Omental fat pad (tissue), 4 donors: ENCODE data around the gene SWSAP1. TPM values are rescaled to one million over a fixed set of nuclear protein-coding genes. Genes with fewer than 3 reads are reported as not detected.
"Not testable (repeated sequence)": the region's sequence is repeated elsewhere in the genome, so short reads cannot be mapped to it uniquely, and the experiment has no call there.

Experiments used
- ATAC-seq: fragments of 150-250 bp; one replicate; pipeline ENCODE4 v1.9.1; 2016; ENCODE audit warnings: mild to moderate bottlenecking, moderate library complexity; ENCODE audit not compliant: low FRiP score
- DNase-seq: peaks from one replicate; pipeline ENCODE4 v3.0.0-alpha.2; 2019; ENCODE audit warnings: low spot score
- CTCF ChIP-seq, 3 donors: fragments of 450-650 bp; IDR thresholded peaks; one replicate each; pipeline ENCODE4 v1.5.1; 2016 to 2017; ENCODE audit warnings: antibody characterized with exemption in 3 of 3, mild to moderate bottlenecking in 3 of 3, moderate library complexity in 2 of 3
- total RNA-seq, 4 donors: library from RNA; depleted of rRNA; stranded (reverse); fragments of >200 nt; gene quantifications; one replicate each; pipeline ENCODE4 v1.1.0, GENCODE V29; 2016

Gene SWSAP1
- total RNA-seq, 4 donors from 2014 or later = 0.48 to 3.8 (median 1.6) TPM

- no peak for TF ChIP-seq CTCF (IDR thresholded peaks at IDR 0.05)
- ATAC-seq = peak; percentile 69
- no peak for DNase-seq
These were observed 31.6 kb downstream of the SWSAP1 start for GRCh38 chr19:11405846-11406643.

- peak; percentile 16 for ATAC-seq
These were observed 32.3 kb downstream of the SWSAP1 start for GRCh38 chr19:11406703-11407236.

GRCh38 chr19:11408591-11408990 is 34.1 kb downstream of the SWSAP1 start:
- DNase-seq = no peak
- no peak for TF ChIP-seq CTCF (IDR thresholded peaks at IDR 0.05)
- ATAC-seq = no peak

More at GRCh38 chr19:11406703-11407236, 32.3 kb downstream of the SWSAP1 start:
- DNase-seq = not testable (repeated sequence)

- DNase-seq (no peak), ATAC-seq (no peak)
- no peak for TF ChIP-seq CTCF (IDR thresholded peaks at IDR 0.05)
These were observed 36.2 kb downstream of the SWSAP1 start for GRCh38 chr19:11410682-11411081.

GRCh38 chr19:11414544-11414943 is 40.1 kb downstream of the SWSAP1 start:
- no peak for TF ChIP-seq CTCF (IDR thresholded peaks at IDR 0.05)
- no peak for ATAC-seq
- no peak for DNase-seq

GRCh38 chr19:11416346-11417052 is 42.0 kb downstream of the SWSAP1 start:
- ATAC-seq = no peak
- DNase-seq = no peak
- TF ChIP-seq CTCF (IDR thresholded peaks at IDR 0.05) = no peak

- no peak for DNase-seq
- TF ChIP-seq CTCF (IDR thresholded peaks at IDR 0.05) = no peak
- no peak for ATAC-seq
These were observed 43.7 kb downstream of the SWSAP1 start for GRCh38 chr19:11418094-11418548.
